CD14-positive monocyte (primary cell): ENCODE measurements around the gene CD8B. TPM values are rescaled to one million over a fixed set of nuclear protein-coding genes. Genes with fewer than 3 reads are reported as not detected.

Experiments used
- DNase-seq, 3 donors: peaks; one replicate each; pipeline ENCODE4 v3.0.0-alpha.2; 2011 to 2022
- H2AFZ ChIP-seq: 2 replicates; pipeline ENCODE4 v1.6.0; 2012; ENCODE audit warnings: mild to moderate bottlenecking, low read depth, low read length, inconsistent platforms; ENCODE audit not compliant: insufficient read depth, poor library complexity, severe bottlenecking
- H3K27ac ChIP-seq, 2 donors: 1 replicate in 1 of 2; 2 replicates in 1 of 2; pipeline ENCODE4 v1.5.1; 2012 to 2013; ENCODE audit warnings: low read length in 2 of 2, control low read depth in 1 of 2, inconsistent platforms in 1 of 2, low read depth in 1 of 2, mild to moderate bottlenecking in 1 of 2
- H3K27me3 ChIP-seq, 2 donors: one replicate each; pipeline versions ENCODE4 v1.6.0 to v1.6.1; 2011 to 2013; ENCODE audit warnings: low read length in 2 of 2; ENCODE audit not compliant: control insufficient read depth in 2 of 2, insufficient read depth in 2 of 2
- H3K36me3 ChIP-seq, 2 donors: replicated peaks in 1 of 2; 1 replicate in 1 of 2; 2 replicates in 1 of 2; pipeline versions ENCODE4 v1.5.1 to v1.6.1; 2012 to 2013; ENCODE audit warnings: low read length in 2 of 2, control low read depth in 1 of 2, inconsistent platforms in 1 of 2, mild to moderate bottlenecking in 1 of 2; ENCODE audit not compliant: insufficient read depth in 2 of 2, control insufficient read depth in 1 of 2
- H3K4me1 ChIP-seq, 2 donors: 1 replicate in 1 of 2; 2 replicates in 1 of 2; pipeline versions ENCODE4 v1.5.1 to v1.6.1; 2012 to 2013; ENCODE audit warnings: low read length in 2 of 2, control low read depth in 1 of 2, inconsistent platforms in 1 of 2, mild to moderate bottlenecking in 1 of 2, moderate library complexity in 1 of 2; ENCODE audit not compliant: insufficient read depth in 2 of 2, control insufficient read depth in 1 of 2
- H3K4me2 ChIP-seq: replicated peaks from 2 replicates; pipeline ENCODE3; 2012; ENCODE audit warnings: low read length, moderate library complexity, mild to moderate bottlenecking; ENCODE audit not compliant: poor library complexity, severe bottlenecking; ENCODE audit errors: extremely low read depth
- H3K4me3 ChIP-seq, 3 experiments: fragments of 200-600 bp in 1 of 3; sonication (generic) in 1 of 3; replicated peaks in 1 of 3; 1 replicate in 2 of 3; 2 replicates in 1 of 3; pipeline ENCODE4 v1.5.1; 2011 to 2013; ENCODE audit warnings: low read length in 3 of 3, mild to moderate bottlenecking in 3 of 3, control low read depth in 2 of 3, low read depth in 2 of 3, inconsistent platforms in 1 of 3, moderate library complexity in 1 of 3
- H3K79me2 ChIP-seq: 2 replicates; pipeline ENCODE4 v1.6.0; 2012; ENCODE audit warnings: mild to moderate bottlenecking, control low read depth, inconsistent platforms, low read length, moderate library complexity; ENCODE audit not compliant: insufficient read depth
- H3K9ac ChIP-seq: 2 replicates; pipeline ENCODE4 v1.6.0; 2017; ENCODE audit warnings: low read length, mild to moderate bottlenecking; ENCODE audit not compliant: insufficient read depth, poor library complexity, severe bottlenecking
- H3K9me3 ChIP-seq, 2 donors: replicated peaks in 1 of 2; 1 replicate in 1 of 2; 2 replicates in 1 of 2; pipeline versions ENCODE4 v1.5.1 to v1.6.1; 2012 to 2013; ENCODE audit warnings: low read length in 2 of 2, control low read depth in 1 of 2; ENCODE audit not compliant: control insufficient read depth in 1 of 2, insufficient read depth in 1 of 2
- H4K20me1 ChIP-seq: 2 replicates; pipeline ENCODE4 v1.6.0; 2012; ENCODE audit warnings: mild to moderate bottlenecking, low read length, control low read depth, moderate library complexity; ENCODE audit not compliant: insufficient read depth
- H3K27ac Mint-ChIP-seq, 7 donors: one replicate each; pipeline ENCODE4 v1.8.0; 2020; ENCODE audit warnings: mild to moderate bottlenecking in 7 of 7, mixed read lengths in 7 of 7, moderate library complexity in 6 of 7, inconsistent platforms in 2 of 7
- H3K27me3 Mint-ChIP-seq, 3 donors: one replicate each; pipeline ENCODE4 v1.8.0; 2021 to 2022; ENCODE audit warnings: low read depth in 3 of 3, mild to moderate bottlenecking in 3 of 3, mixed read lengths in 3 of 3, moderate library complexity in 3 of 3, inconsistent platforms in 1 of 3
- H3K36me3 Mint-ChIP-seq, 2 donors: one replicate each; pipeline ENCODE4 v1.8.0; 2020; ENCODE audit warnings: mixed read lengths in 2 of 2, inconsistent platforms in 1 of 2, mild to moderate bottlenecking in 1 of 2
- H3K4me1 Mint-ChIP-seq: one replicate; pipeline ENCODE4 v1.8.0; 2020; ENCODE audit warnings: mild to moderate bottlenecking, mixed read lengths
- H3K4me3 Mint-ChIP-seq, 2 donors: one replicate each; pipeline ENCODE4 v1.8.0; 2020; ENCODE audit warnings: mild to moderate bottlenecking in 2 of 2, mixed read lengths in 2 of 2, moderate library complexity in 1 of 2
- H3K9me3 Mint-ChIP-seq, 7 donors: one replicate each; pipeline ENCODE4 v1.8.0; 2020 to 2022; ENCODE audit warnings: mixed read lengths in 7 of 7, mild to moderate bottlenecking in 6 of 7, moderate library complexity in 6 of 7, inconsistent platforms in 2 of 7
- WGBS: methylation state at CpG from one replicate; pipeline ENCODE4 v1.1.5; 2013; ENCODE audit warnings: missing lambda C conversion rate; ENCODE audit not compliant: insufficient coverage; 5-methylcytosine and 5-hydroxymethylcytosine counted together
- intact Hi-C, 2 donors: fragments of 100-400 bp; cut with micrococcal nuclease; formaldehyde crosslinking; loops; one replicate each; pipeline versions ENCODE4 v1.15.0 to v1.15.1; 2023
- polyA plus RNA-seq, 3 donors: library from polyadenylated mRNA; depleted of rRNA in 1 of 3; unstranded in 2 of 3; stranded (reverse) in 1 of 3; fragments of 300-500 nt in 2 of 3; fragments of >200 nt in 1 of 3; fragmentation: Illumina TruSeq in 2 of 3; gene quantifications; 1 replicate in 2 of 3; 2 replicates in 1 of 3; pipeline ENCODE4 v1.2.3, GENCODE V29; 2012 to 2021
- TF ChIP-seq, protein P1 (sequence below): fragments of 200-600 bp; IDR thresholded peaks from one replicate; pipeline ENCODE4 v1.8.0; 2022; ENCODE audit warnings: antibody characterized with exemption, mild to moderate bottlenecking

CD8B gene
- polyA plus RNA-seq, 3 donors = 1.5 to 1.6 TPM; not detected in 1

DNA sequence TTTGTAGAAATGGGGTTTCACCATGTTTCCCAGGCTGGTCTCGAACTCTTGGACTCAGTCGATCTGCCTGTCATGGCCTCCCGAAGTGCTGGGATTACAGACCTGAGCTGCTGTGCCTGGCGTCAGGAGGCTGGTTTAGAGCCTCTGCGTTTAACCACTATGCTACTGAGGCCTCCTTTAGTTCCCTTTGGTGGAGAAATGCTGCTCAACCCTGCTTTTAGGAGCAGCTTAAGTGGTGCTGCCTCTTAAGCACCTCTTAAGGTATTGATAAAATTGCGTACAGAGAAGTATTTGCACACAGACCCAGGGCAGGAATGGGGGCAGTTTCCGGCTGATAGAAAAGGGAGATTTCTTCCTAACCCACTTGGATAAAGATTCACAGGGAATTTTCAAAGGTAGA is 78.9 kb downstream of the CD8B start:
- Mint-ChIP-seq H3K4me3 (no peak overlapping the region), H3K27ac (no peak overlapping the region), H3K27me3 (peaks cover 8 to 25% (median 16%) of the 10 kb centered on the region in 3 donors), H3K4me1 (peaks cover 21% of the 10 kb centered on the region), H3K36me3 (peaks cover 0 to 4% of the 10 kb centered on the region in 2 donors), H3K9me3 (no peaks in the 10 kb centered on the region)
- H3K79me2 ChIP-seq = no peaks in the 10 kb centered on the region
- H2AFZ ChIP-seq = no peak overlapping the region
- no peaks in the 10 kb centered on the region for H4K20me1 ChIP-seq
- no peaks in the 10 kb centered on the region for H3K36me3 ChIP-seq
- intact Hi-C loops = no loop called here
- no peak overlapping the region for H3K4me2 ChIP-seq
- H3K9ac ChIP-seq = no peak overlapping the region
- DNase-seq = no peak
- no peak overlapping the region for H3K27ac ChIP-seq
- H3K4me3 ChIP-seq = no peak overlapping the region
- H3K9me3 ChIP-seq = no peaks in the 10 kb centered on the region
- peaks cover 7% of the 10 kb centered on the region in 2 donors for H3K4me1 ChIP-seq
- H3K27me3 ChIP-seq = peaks cover 0 to 7% of the 10 kb centered on the region in 2 donors
- TF ChIP-seq, protein P1, sequence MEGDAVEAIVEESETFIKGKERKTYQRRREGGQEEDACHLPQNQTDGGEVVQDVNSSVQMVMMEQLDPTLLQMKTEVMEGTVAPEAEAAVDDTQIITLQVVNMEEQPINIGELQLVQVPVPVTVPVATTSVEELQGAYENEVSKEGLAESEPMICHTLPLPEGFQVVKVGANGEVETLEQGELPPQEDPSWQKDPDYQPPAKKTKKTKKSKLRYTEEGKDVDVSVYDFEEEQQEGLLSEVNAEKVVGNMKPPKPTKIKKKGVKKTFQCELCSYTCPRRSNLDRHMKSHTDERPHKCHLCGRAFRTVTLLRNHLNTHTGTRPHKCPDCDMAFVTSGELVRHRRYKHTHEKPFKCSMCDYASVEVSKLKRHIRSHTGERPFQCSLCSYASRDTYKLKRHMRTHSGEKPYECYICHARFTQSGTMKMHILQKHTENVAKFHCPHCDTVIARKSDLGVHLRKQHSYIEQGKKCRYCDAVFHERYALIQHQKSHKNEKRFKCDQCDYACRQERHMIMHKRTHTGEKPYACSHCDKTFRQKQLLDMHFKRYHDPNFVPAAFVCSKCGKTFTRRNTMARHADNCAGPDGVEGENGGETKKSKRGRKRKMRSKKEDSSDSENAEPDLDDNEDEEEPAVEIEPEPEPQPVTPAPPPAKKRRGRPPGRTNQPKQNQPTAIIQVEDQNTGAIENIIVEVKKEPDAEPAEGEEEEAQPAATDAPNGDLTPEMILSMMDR = no peak
- WGBS = 100% methylated on average over 4 of the region's 7 CpGs

DNA sequence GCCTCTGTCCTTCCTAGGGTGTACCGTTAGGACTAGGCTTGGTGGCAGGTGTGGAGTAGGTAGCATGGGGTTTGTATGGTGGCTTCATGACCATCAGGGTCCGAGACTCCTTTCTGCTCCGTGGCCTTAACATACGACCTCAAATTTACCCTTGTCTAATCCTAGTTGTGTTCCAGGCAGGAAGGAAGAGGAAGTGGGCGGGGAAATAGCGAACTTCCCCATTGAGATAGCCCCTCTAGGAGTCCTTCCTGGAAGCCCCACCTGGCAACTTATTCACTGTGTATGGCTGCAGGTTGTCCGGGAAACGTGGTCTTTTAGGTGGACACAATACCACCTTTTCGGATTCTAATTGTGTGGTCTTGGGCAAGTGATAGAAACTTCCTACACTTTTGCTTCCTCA is 80.3 kb downstream of the CD8B start:
- H3K27me3 ChIP-seq = no peaks in the 10 kb centered on the region
- no peak overlapping the region for H3K4me2 ChIP-seq
- H3K36me3 ChIP-seq = peaks cover 0 to 11% of the 10 kb centered on the region in 2 donors
- TF ChIP-seq, protein P1 = no peak
- H4K20me1 ChIP-seq = no peaks in the 10 kb centered on the region
- H3K27ac ChIP-seq = no peak overlapping the region
- H3K27ac Mint-ChIP-seq = no peak overlapping the region
- H3K4me3 Mint-ChIP-seq = peak overlapping the region in 1 of 2 donors; percentile 10
- no peaks in the 10 kb centered on the region for H3K79me2 ChIP-seq
- peaks cover 21% of the 10 kb centered on the region for H3K4me1 Mint-ChIP-seq
- DNase-seq = no peak
- WGBS = no CpG with 5 or more reads among the region's 9 CpGs
- peaks cover 3 to 16% (median 9%) of the 10 kb centered on the region in 3 donors for H3K27me3 Mint-ChIP-seq
- intact Hi-C loops = no loop called here
- no peaks in the 10 kb centered on the region for H3K9me3 Mint-ChIP-seq
- no peaks in the 10 kb centered on the region for H3K9me3 ChIP-seq
- H3K36me3 Mint-ChIP-seq = peaks cover 9 to 10% of the 10 kb centered on the region in 2 donors
- H3K9ac ChIP-seq = no peak overlapping the region
- no peak overlapping the region for H3K4me3 ChIP-seq
- no peak overlapping the region for H2AFZ ChIP-seq
- peaks cover 7% of the 10 kb centered on the region in 2 donors for H3K4me1 ChIP-seq
